HG02981 (cell line): ENCODE measurements around the gene C10orf67.
"Not testable (repeated sequence)": the region's sequence is repeated elsewhere in the genome, so short reads cannot be mapped to it uniquely, and the experiment has no call there.

ENCODE experiments used
- ATAC-seq: cut with Tn5 transposase; IDR thresholded peaks from one replicate; pipeline ENCODE4 v1.9.1; 2021; ENCODE audit warnings: mild to moderate bottlenecking, moderate library complexity; ENCODE audit not compliant: unreplicated experiment

Gene C10orf67

GRCh38 chr10:23362879-23363792 is 18.5 kb upstream of the C10orf67 start:
- ATAC-seq, result peak; percentile 30

DNA sequence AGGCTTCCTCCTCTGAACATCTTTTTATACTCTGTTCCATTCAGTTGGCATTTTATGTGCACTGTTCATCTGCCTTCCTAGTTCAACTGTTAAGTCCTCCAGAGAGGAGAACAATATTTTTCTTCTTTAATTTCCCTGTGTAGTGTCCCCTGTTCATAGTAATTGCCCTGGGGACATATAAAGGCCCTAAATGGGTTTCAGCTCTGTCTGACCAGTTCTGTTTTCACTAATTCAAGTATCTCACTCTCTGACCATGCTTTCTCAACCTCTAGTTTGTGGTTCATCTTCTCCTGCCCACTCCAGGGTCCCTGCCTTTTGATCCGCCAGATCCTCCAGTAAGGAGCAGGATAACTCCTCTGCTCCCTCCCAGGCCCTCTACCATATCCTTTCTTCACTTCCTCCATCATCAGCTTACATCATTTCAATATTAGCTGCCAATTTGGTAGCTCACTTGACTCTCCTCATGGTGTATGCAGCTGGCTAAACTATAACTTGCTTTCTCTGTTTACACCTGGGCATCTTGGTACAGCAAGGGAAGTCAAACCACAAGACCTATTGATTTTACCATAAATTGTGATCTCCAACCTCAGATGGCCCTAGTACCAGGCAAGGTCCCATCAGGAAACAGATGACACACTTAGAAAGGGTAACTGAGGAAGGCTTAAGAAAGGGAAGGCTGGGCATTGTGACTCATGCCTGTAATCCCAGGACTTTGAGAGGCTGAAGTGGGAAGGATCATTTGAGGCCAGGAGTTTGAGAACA is 17.7 kb upstream of the C10orf67 start:
- peak; percentile 48 for ATAC-seq

DNA sequence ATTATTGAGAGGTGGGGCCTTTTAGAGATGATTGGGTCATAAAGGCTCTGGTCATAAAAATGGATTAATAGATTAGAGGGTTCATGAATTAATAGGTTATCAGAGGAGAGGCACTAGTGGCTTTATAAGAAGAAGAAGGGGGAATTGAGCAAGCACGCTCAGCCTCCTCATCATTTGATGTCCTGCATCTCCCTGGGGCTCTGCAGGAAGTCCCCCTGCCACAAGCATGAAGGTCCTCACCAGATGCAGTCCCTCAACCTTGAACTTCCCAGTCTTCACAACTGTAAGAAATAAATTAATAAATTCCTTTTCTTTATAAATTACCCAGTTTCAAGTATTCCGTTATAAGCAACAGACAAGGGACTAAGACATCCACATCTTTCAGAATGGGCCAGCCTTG is 17.1 kb upstream of the C10orf67 start:
- ATAC-seq, result no peak

- ATAC-seq, result no peak
Measured at GRCh38 chr10:23359692-23360380, 15.2 kb upstream of the C10orf67 start.

GRCh38 chr10:23358357-23358756 is 13.8 kb upstream of the C10orf67 start:
- ATAC-seq, result no peak

DNA sequence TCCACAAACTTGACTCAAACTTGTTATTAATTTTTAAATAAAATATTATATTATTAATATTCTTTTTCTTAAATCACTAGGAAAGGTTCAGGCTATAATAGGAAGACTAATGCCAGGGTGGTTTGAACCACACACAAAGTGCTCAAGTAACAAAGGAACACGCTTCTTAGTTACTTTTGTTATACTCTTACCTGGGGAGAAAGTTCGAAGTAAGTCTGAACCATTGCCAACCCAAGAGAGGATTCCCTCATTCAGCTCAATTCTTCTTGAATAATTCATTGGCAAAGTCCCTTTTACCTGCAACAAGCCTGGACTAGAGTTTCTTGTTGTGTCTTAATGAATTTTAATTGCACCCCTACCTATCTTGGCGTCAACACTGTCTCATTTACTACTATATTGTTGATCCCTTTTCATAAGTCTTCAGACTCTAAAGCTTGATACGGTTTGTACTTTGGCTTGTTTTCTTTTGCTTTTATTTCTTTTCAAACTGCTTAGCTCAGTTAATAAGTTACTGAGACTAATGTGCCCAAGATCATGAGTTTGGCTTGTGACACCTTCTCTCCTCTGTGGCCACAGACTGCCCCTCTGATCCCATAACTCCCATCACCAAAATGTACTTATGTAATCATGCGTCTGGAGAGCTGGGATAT is 10.2 kb upstream of the C10orf67 start:
- ATAC-seq, result no peak

DNA sequence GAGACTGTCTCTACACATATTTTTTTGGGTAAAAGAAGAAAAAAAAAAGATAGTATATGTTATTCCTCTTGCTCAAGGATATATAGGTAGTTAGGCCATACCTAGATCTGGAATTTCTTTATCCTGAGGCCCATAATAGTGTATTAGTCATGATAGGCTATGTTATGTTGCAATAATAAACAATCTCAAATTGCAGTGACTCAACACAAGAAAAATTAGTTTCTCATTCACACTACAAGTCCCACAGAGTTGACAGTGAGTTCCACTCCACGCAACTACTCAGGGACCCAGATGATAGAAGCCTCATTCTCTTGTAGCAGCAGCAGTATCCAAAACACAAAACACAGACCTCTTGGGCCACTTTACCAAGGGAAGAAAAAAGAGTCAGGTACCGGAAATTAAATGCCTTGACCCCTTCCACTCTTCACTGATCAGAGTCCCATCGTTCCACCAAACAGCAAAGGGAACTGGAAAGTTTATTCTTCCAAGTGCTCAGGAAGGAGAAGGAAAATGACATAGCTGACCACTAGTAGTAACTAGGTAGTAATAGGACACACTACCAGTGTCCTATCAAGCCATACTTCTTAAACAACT is 7.4 kb upstream of the C10orf67 start:
- no peak for ATAC-seq

GRCh38 chr10:23350706-23351105 is 6.1 kb upstream of the C10orf67 start:
- not testable (repeated sequence) for ATAC-seq

GRCh38 chr10:23345861-23346260 is 1.3 kb upstream of the C10orf67 start:
- no peak for ATAC-seq

DNA sequence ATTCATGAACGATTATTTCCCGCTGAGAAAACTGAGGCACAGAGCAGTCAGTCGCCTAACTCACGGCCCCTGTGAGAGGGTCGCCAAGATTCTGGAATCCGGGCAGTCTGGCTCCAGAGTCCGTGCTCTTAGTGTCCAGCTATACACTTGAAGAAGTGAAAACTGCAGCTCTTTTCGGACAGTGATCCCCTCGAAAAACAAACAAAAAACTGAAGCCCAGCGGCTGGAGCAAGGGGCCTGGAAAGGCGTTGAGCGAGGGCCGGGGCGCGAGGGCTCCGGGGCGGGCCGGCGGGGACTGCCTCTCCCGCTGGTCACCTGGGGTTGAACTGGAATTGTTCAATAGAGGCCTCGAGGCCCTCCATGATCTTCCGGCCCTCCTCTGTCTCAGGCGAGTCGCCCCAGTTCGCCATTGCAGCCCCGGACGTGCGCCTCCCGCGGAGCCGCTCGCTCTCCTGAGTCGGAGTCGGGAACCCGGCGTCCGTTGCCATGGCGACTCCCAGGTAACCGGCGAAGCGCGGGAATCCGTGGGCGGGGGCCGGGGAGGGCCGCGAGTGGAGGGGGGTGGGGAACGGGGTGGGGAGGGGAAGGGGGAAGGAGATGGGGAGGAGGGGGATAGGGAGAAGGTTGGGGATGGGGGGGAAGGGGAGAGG is 881 bp downstream of the C10orf67 start:
- ATAC-seq, result no peak

DNA sequence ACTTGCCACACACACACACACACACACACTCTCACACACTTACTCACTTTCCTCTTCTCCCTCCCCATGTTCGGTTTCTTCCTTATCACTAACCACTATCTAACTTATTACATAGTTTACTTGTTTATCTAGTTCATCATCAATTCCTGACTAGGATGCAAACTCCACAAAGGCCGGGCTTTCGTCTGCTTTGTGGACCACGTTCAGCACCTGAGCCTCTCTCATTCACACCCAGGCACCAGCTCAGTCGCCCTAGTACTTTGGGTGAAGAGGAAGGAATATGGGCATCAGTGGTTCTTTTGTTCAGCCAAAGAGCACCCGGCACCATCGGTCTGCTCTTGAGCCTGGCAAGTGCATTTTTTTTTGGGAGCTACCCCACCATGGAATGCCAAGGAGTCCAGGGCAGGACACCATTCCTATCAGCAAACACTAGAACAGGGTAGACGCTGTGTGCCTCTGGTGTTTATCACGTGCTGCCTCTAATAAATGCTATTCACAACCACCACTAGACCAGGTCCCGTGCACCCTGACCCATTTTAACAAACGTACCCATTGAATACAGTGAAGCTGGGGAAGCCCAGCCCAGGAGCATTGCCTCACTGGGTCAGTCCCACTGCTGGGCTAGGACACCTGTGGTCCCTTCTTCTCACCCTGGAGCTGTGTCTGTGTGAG is 2.2 kb downstream of the C10orf67 start:
- ATAC-seq, result no peak

GRCh38 chr10:23341004-23341403 is 3.6 kb downstream of the C10orf67 start:
- ATAC-seq, result peak; percentile 32

- no peak for ATAC-seq
Measured at GRCh38 chr10:23340354-23340753, 4.2 kb downstream of the C10orf67 start.

GRCh38 chr10:23338886-23339285 is 5.7 kb downstream of the C10orf67 start:
- no peak for ATAC-seq

GRCh38 chr10:23338155-23338828 is 6.3 kb downstream of the C10orf67 start:
- ATAC-seq, result no peak

GRCh38 chr10:23337616-23338015 is 7.0 kb downstream of the C10orf67 start:
- no peak for ATAC-seq

DNA sequence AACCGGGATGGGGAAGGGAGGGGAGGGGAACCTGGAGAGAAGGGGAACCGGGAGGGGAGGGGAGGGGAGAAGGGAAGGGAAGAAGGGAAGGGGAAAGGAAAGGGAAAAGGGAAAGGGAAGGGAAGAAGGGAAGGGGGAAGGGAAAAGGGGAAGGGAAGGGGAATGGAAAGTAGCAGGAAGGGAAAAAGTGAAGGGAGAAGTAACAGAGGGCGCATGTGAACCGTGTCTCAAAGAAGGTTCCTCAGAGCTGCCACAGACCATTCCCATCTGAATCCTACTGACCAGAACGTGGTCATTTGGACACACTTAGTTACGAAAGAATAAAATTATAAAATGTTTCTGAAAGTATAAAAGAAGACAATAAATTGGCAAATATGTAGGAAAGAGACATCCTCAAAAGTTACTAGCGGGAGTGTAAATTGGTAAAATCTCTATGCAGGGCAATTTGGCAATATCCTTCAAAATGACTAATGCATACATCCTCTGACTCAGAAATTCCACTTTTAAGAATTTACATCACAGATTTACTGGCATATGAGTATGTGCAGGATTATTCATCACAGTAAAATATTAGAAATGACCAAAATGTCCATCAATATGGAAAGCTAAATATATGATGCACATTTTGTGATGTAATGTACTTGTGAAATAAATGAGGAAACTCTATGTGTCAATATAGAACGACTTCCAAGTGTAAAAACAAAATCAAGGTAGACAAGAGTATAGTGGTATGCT is 12.9 kb downstream of the C10orf67 start:
- ATAC-seq, result no peak

DNA sequence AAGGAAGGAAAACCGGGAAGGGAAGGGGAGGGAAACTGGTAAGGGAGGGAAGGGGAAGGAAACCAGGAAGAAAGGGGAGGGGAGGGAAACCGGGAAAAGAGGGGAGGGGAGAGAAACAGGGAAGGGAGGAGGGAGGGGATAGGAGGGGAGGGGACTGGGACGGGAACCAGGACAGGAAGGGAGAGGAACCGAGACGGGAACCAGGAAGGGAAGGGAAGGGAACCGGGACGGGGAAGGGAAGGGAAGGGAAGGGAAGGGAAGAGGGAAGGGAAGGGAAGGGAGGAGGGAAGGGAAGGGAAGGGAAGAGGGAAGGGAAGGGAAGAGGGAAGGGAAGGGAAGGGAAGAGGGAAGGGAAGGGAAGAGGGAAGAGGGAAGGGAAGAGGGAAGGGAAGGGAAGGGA is 13.6 kb downstream of the C10orf67 start:
- ATAC-seq, result no peak
